Lower leg skin (tissue), 4 donors: ENCODE data around the gene NEDD4L. TPM values are rescaled to one million over a fixed set of nuclear protein-coding genes. Genes with fewer than 3 reads are reported as not detected.

Experiments
- DNase-seq, 2 donors: peaks; one replicate each; pipeline ENCODE4 v3.0.0-alpha.2; 2019; ENCODE audit warnings: low spot score in 2 of 2
- H3K4me3 ChIP-seq: fragments of 200-600 bp; sonication (generic); 2 replicates; pipeline ENCODE4 v1.5.1; 2017; ENCODE audit warnings: mild to moderate bottlenecking, low read depth; ENCODE audit not compliant: poor library complexity, severe bottlenecking
- CTCF ChIP-seq, 3 donors: fragments of 450-650 bp; IDR thresholded peaks; one replicate each; pipeline ENCODE4 v1.5.1; 2016; ENCODE audit warnings: antibody characterized with exemption in 3 of 3, mild to moderate bottlenecking in 3 of 3, moderate library complexity in 2 of 3
- POLR2A ChIP-seq, 2 donors: fragments of 450-650 bp; IDR thresholded peaks; one replicate each; pipeline ENCODE4 v1.6.1; 2016 to 2017; ENCODE audit warnings: antibody characterized with exemption in 2 of 2, mild to moderate bottlenecking in 1 of 2, moderate library complexity in 1 of 2
- whole genome bisulfite sequencing, 2 donors: methylation state at CpG; one replicate each; pipeline ENCODE4 v1.1.5; 2018; 5-methylcytosine and 5-hydroxymethylcytosine counted together
- intact Hi-C: fragments of 100-400 bp; cut with DNase I; formaldehyde crosslinking; loops from one replicate; pipeline ENCODE4 v1.15.0; 2023; ENCODE audit warnings: low total_unique reads
- total RNA-seq, 4 donors: library from RNA; depleted of rRNA; stranded (reverse); fragments of >200 nt; gene quantifications; one replicate each; pipeline ENCODE4 v1.1.0, GENCODE V29; 2016

The NEDD4L gene
- total RNA-seq, 4 donors from 2014 or later: 22.9 to 127 (median 35.0) TPM

GRCh38 chr18:58338141-58338540 lies 294.1 kb downstream of the NEDD4L start:
- TF ChIP-seq CTCF (IDR thresholded peaks at IDR 0.05) (no peak), POLR2A (IDR thresholded peaks at IDR 0.05) (no peak)
- DNase-seq: no peak
- no peak overlapping the region for H3K4me3 ChIP-seq
- 63 to 69% methylated on average over 3 of the region's 3 CpGs for WGBS, 2 donors
- intact Hi-C loops: no loop called here

- DNase-seq: no peak
These were observed 295.1 kb downstream of the NEDD4L start for GRCh38 chr18:58338961-58339592.

GRCh38 chr18:58339890-58340289 lies 295.9 kb downstream of the NEDD4L start:
- H3K4me3 ChIP-seq: no peak overlapping the region
- TF ChIP-seq POLR2A (IDR thresholded peaks at IDR 0.05) (no peak), CTCF (IDR thresholded peaks at IDR 0.05) (no peak)
- intact Hi-C loops: no loop called here
- 77 to 93% methylated on average over 5 of the region's 5 CpGs for WGBS, 2 donors
- no peak for DNase-seq

More at GRCh38 chr18:58338961-58339592, 295.1 kb downstream of the NEDD4L start:
- H3K4me3 ChIP-seq: no peak overlapping the region
- WGBS, 2 donors: 33 to 42% methylated on average over 9 of the region's 9 CpGs
- TF ChIP-seq POLR2A (IDR thresholded peaks at IDR 0.05) (no peak), CTCF (IDR thresholded peaks at IDR 0.05) (no peak)
- intact Hi-C loops: no loop called here

GRCh38 chr18:58341916-58342315 lies 297.9 kb downstream of the NEDD4L start:
- TF ChIP-seq POLR2A (IDR thresholded peaks at IDR 0.05) (no peak), CTCF (IDR thresholded peaks at IDR 0.05) (no peak)
- DNase-seq: no peak
- H3K4me3 ChIP-seq: no peak overlapping the region
- intact Hi-C loops: no loop called here
- 71 to 74% methylated on average over 8 of the region's 8 CpGs for WGBS, 2 donors

- WGBS, 2 donors: 92 to 95% methylated on average over 3 of the region's 3 CpGs
- no peak for DNase-seq
- intact Hi-C loops: no loop called here
- TF ChIP-seq CTCF (IDR thresholded peaks at IDR 0.05) (no peak), POLR2A (IDR thresholded peaks at IDR 0.05) (no peak)
- no peak overlapping the region for H3K4me3 ChIP-seq
These were observed 300.1 kb downstream of the NEDD4L start for GRCh38 chr18:58344080-58344670.
